HG03378 (cell line): Measurements from ENCODE around the gene SPINT1.
A peak's percentile ranks its signal among the peaks of the same experiment; 100 is the strongest.

Experiments used
- ATAC-seq: cut with Tn5 transposase; IDR thresholded peaks from one replicate; pipeline ENCODE4 v1.9.1; 2021; ENCODE audit warnings: mild to moderate bottlenecking, moderate library complexity; ENCODE audit not compliant: unreplicated experiment

SPINT1 gene, protein sequence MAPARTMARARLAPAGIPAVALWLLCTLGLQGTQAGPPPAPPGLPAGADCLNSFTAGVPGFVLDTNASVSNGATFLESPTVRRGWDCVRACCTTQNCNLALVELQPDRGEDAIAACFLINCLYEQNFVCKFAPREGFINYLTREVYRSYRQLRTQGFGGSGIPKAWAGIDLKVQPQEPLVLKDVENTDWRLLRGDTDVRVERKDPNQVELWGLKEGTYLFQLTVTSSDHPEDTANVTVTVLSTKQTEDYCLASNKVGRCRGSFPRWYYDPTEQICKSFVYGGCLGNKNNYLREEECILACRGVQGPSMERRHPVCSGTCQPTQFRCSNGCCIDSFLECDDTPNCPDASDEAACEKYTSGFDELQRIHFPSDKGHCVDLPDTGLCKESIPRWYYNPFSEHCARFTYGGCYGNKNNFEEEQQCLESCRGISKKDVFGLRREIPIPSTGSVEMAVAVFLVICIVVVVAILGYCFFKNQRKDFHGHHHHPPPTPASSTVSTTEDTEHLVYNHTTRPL

DNA sequence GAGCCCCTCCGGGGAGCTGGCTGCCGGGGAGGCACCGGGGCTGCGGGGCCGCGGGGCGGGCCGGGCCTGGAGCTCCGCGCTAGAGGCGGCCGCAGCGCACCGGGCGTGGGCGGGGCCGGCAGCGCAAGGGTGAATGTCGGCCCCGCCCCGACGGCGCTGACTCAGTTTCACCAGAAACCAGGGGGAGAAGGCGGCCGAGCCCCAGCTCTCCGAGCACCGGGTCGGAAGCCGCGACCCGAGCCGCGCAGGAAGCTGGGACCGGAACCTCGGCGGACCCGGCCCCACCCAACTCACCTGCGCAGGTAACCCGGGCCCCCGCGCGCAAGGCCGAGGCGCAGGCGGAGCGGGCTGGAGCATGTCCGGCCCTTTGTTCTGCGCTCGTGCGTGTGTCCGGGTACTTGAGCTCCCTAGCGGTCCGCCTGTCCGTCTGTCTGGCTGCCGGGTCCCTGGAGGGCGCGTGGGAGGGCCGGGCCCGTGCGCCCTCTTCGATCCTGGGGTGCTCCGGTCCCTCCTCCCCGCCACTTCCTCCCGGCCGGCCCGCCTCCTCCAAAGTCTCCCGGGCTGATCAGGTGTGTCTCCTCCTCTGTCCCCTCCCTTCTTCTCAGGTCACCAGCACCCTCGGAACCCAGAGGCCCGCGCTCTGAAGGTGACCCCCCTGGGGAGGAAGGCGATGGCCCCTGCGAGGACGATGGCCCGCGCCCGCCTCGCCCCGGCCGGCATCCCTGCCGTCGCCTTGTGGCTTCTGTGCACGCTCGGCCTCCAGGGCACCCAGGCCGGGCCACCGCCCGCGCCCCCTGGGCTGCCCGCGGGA is at the start of gene SPINT1:
Gene SPINT1 (plus strand): TSS at position 164 of the 811 bp plus-strand sequence. CDS start 507 bp downstream, at position 671.
- ATAC-seq = no peak

DNA sequence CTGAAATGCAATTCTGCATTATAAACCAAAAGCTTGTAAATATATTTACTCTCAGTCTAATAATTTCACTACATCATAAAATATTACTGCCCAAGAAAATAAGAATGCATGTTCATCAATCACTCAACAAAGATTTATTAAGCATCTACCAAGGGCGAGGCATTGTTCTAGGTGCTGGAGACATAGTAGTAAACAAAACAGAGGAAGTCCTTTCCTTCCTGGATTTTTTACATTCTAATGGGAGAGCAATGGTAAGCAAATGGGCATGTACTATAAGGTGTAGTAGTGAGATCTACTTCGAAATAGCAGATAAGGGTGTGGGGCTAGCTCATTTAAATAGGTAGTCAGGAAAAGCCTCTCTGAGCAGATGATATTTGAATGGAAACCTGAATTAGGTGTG is 47.8 kb upstream of the SPINT1 start:
- no peak for ATAC-seq

DNA sequence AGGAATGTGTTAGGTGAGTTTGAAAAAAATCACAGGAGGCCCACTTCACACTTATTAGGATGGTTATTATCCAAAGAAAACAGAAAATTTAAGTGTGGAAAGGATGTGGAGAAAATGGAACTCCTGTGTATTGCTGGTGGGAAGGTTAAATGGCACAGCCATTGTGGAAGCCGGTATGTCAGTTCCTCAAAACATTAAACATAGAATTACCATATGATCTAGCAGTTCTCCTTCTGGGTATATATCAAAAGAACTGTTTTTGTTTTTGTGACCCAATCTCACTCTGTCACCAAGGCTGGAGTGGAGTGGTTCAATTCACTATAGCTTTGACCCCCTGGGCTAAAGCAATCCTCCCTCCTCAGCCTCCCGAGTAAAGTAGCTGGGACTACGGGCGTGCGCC is 47.3 kb upstream of the SPINT1 start:
- no peak for ATAC-seq

DNA sequence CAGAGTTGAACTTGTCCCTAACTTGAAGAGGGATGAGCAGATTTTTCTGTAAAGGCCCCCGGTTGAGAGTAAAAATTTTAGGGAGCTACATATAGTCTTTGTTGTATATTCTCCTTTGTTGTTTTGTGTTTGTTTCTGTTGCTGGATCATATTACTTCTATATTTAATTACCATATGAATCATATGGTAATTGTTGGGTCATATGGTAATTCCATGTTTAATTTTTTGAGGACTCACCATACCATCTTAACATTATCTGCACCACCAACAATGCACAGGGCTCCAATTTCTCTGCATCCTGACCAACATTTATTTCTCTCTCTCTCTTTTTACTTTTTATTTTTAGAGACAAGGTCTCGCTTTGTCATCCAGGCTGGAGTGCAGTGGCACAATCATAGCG is 44.3 kb upstream of the SPINT1 start:
- ATAC-seq = no peak

DNA sequence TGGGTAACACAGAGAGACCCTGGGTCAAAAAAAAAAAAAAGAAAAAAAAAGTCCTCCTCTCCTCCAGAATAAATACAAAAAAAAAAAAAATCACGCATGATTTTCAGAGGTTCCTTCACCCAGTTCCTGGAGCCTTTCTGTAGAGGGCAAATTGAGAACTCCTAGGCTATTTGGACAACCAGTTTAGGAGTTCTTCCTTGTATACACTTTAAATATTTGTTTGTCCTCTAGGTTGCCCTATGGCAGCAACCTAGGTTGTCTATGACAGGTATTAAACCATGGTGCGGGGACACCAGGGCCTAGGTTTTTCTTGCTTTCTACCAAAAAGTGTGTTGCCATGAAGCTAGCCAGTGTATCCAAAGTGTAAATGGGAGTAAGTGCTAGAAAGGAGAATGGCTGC is 40.8 kb upstream of the SPINT1 start:
- no peak for ATAC-seq

DNA sequence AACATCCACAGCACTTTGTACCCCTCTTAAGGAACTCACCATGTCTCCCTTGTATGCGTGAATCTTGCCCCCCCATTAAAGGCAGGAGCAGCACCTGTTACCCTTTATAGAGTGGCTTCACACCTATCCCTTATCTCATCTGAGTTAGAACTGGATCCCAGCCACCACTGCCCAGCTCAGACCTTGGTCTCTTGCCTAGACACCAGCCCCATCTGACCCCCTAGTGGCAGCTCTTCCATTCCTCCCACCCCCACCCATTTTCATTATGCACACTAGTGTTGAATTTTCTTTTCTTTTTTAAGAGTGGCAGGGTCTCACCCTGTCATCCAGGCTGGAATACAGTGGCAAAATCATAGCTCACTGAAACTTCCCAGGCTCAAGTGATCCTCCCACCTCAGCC is 40.2 kb upstream of the SPINT1 start:
- no peak for ATAC-seq

DNA sequence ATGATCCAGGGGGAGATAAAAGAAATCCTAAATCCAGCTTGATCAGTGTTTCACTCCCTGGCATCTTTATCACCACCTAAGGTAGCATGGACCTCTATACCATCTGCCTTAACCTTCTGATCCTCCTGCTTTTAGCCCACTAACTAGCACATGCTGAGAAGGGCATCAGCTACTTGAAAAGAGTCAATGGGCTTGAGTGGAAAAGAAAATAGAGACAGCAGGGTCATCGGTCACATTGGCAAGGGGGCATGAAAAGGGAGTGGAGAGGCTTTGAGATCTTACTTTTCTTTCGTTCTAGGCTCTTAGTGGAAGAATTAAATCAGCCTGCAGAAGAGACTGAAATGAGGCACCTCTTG is 37.2 kb upstream of the SPINT1 start:
- no peak for ATAC-seq

DNA sequence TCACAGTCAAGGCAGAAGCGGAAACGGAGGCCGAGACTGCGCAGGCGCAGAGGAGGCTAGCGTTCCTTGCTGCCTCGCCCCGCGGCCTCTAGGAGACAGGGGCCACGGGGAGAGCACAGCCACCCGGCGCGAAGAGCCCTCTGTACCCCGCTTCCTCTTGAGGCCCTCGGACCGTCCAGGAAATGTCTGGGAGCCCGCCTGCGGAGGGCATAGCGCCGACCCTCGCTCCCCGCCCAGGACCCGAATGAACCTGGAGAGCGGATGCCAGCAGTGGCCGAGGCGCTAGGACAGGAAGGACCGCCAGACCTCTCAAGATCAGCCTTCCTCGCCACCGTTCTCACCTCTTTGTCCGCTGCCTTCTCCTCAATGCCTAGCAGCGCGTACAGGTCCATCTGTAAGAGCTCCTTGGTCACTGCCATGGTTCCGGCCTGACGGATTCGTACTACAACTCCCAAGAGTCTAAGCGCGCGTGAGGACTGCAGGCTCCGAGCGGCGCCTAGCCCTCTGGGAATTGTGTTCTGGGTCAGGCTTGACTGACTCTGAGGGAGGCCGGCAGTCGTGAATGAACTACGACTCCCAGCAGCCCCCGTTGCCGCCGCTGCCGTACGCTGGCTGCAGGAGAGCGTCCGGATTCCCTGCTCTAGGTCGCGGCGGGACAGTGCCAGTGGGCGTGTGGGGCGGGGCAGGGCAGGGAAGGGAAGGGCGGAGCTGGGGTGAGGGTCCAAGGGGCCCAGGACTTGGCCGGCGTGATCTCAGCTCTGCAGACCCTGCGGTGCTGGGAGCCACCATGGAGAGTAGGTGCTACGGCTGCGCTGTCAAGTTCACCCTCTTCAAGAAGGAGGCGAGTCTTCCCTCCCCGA is 36.6 kb upstream of the SPINT1 start, which contains the start of the genes DNAJC17 and ZFYVE19:
Gene DNAJC17 (minus strand): TSS at position 446 of the 860 bp plus-strand sequence. CDS start 27 bp downstream, at position 419.
Gene ZFYVE19 (plus strand): TSS at position 62 of the 860 bp plus-strand sequence. CDS start 501 bp downstream, at position 563.
- ATAC-seq = peak; percentile 93

DNA sequence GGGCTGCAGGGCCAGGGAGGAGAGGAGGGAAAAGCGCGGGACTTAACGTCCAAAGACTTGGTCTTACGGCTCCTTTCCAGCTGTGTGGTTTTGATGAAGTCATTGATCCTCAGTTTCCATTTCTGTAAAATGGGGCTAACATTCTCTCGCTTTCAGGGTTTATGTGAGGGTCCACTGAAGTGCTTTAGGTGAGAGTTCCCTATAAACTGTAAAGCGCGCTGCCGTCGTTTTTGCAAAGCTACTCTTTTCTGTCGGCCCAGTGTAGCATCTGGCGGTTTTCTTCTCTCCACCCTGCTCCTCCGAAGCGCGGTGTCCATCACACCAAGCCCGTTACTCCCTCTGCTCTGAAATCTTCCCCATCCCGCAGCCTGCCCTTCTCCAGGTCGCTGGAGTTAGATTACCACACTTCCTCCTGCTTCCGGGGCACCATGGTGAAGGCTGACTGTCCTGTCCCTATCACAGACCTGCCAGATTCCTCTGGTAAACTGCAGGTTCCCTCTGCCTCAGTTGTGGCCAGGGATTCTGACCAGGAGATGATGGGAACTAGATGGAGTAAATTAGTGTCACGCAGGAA is 35.9 kb upstream of the SPINT1 start:
- no peak for ATAC-seq

DNA sequence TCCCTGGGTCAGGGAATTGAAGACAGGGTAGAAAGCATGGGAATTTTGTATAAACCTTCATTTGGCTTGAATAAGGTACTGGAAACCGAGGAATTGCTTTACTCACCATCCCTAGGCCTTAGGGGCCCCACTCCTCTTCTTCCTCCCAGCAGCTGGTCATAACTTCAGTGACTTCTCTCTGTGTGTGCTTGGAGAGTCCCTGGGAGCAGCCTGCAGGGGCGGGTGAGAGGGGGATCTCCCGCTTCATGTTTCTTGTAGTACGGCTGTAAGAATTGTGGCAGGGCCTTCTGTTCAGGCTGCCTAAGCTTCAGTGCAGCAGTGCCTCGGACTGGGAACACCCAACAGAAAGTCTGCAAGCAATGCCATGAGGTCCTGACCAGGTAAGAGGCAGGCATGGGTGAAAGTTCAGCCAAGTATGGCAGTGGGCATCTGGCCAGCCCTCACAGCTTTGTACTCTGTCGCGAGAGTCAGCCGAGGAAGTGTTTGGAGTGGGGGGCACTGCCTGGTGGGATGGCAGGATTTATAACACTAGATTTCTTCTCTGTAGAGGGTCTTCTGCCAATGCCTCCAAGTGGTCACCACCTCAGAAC is 34.9 kb upstream of the SPINT1 start:
- ATAC-seq = no peak

DNA sequence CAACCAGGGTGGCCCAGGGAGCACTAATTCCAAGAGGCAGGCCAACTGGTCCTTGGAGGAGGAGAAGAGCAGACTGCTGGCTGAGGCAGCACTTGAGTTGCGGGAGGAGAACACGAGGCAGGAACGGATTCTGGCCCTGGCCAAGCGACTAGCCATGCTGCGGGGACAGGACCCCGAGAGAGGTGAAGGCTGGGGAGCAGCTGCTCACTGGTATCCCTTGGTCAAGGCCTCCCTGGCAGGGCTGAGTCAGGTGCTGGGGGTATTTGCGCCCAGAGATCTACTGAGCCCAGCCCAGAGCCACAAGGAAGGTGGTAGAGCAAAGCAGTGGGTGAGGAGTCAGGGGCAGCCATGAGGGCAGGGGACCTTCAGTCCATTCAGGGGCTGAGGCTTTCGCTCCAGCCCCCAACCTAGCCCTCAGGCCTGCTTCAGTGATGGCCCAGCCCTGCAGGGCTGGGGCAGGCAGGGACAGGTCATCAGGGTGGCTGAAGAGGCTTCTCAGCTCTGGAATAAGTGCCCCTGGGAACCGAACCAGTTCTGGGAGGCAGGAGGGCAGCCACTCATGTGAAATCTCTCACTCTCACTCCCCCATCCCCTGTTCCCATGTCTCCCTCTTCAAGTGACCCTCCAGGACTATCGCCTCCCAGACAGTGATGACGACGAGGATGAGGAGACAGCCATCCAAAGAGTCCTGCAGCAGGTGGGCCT is 31.0 kb upstream of the SPINT1 start:
- no peak for ATAC-seq

DNA sequence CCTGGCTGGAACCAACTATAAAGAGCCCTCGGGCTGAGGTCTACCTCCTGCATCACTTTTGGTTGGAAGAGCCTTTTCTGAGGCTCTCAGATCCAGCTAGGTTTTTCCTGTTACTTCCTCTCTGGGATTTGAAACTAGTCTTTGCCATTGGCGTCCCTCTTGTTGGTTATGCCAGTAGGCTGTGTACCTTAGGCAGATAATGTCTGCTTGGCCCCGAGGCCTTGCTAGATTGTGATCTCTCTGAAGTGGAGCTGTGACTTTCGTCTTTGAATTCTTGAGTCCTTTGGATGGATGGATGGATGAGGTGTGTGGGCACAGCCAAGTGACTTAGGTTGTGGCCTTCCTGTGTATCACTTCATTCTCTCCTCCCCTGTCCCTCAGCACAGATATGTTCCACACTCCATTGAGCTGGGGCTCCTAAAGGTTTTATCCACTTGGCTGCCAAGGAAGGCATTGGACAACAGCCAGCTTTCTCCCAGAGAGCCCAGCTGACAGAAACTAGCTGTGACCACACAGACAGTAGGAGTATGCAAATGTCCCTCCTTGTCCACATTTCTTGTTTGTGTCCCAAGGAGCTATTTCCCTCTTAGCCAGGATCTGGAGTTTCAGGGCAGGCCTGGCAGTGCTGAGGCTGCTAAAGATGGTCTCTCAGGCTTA is 28.7 kb upstream of the SPINT1 start:
- no peak for ATAC-seq

DNA sequence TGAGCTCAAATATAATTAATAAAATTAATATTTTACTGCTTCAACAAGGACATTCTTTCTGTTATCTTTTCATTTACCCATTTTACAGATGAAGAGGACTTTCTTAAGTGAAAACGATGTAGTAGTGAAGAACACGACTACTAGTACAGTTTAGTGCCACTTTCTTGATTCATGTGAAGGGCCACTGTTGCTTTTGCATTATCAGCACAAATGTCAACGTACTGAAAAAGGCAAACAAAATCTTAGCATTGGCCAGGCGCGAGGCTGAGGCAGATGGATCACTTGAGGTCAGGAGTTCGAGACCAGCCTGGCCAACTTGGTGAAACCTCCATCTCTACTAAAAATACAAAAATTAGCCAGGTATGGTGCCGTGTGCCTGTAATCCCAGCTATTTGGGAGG is 24.8 kb upstream of the SPINT1 start:
- no peak for ATAC-seq

DNA sequence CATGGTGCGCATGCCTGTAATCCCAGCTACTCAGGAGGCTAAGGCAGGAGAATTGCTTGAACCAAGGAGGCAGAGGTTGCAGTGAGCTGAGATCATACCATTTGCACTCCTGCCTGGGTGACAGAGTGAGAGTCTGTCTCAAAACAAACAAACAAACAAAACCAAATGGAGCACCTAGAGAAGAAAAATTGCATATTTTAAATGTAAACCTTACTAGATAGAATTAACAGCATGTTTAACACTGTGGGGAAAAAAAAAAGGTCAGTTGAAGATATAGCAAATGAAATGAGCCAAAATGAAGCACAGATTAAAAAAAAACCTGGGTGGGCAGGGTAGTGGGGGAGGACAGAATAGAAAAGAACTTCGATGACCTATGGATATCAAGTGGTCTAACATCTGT is 22.7 kb upstream of the SPINT1 start:
- no peak for ATAC-seq

DNA sequence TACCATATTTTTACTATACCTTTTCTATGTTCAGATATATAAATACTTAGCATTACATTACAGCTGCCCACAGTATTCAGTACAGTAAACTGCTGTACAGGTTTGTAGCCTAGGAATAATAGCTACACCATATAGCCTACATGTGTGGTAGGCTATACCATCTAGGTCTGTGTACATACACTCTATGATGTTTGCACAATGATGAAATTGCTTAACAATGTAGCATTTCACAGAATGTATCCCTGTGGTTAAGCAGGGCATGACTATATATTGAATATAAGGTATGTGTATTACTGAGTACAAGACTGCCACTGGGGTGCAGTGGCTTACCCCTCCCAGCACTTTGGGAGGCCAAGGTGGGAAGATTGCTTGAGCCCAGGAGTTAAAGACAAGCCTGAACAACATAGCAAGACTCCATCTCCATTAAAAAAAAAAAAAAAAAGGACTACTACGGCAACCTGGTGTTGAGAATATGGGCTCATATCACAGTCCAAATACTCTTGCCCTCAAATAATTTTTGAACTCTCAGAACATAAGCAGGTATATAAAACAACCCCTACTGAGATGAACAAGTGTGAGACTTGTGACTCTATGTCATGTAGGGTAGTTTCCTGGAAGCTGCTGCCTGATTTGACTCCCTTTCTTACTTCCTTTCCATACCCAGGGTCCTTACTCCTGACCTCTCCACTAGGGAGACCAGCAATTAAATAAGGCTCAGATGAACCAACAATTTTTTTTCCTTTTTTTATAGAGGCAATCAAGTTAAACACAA is 20.1 kb upstream of the SPINT1 start:
- no peak for ATAC-seq

DNA sequence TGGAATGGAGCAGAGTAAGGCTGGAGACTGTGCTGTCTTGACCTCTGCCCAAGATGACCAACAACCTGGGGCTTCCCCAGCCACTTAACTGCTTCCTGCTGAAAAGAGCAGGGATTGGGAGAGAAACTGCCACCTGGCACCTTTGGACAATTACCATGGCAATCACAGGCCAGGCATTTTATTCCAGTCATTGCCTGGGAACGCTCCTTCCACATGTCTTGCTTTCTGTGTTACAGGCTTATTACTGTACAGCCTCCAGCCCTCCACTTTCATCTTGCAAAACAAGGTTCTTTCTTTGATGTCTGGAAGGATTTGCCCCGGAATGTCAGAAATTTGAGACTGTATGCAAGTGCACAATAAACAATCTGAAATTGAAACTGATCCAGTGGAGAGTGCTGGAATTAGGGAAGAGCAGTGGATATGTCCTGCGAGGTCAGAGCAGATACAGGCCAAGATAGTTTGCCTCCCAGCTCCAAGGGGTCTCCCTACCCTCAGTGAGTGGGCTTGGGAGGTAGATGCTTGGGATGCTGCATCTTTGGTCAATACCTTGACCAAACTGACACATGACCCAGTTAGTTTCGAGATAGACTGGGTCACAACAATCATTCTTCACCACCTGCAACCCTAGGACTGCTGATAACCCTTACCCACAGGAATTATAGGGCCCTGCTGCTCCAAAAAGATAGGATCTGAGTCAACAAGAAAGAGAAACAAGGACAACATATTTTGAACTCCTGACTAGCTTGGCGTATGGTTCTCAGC is 18.0 kb upstream of the SPINT1 start:
- ATAC-seq = no peak

DNA sequence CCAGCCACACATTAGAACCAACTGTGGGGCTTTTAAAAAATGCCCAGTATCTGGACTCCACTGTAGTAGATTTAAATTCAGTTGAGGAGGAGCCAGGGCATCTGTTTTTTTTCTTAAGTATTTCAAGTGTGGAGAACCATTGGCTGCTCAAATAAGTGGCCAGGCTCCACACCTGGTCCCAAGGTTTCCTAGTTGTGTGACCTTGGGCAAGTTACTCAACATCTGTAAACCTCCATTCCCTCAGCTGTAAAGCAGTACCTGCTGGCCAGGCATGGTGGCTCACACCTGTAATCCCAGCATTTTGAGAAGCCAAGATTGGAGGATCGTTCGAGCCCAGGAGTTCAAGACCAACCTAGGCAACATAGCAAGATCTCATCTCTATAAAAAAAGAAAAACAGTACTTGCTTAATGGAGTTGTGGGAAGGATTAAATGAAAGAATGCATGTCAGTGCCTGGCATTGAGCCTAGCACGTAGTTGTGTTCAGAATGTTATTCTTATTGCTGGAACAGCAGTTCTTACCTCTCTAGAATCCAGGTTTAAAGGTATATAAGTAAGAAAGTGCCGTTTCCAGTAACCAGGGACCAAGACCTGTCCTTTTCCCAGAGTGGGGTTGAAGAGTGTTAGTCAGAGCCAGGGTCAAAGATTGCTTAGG is 17.3 kb upstream of the SPINT1 start:
- no peak for ATAC-seq
